SK-N-SH (cell line): Measurements from ENCODE around the gene FRAS1. TPM values are rescaled to one million over a fixed set of nuclear protein-coding genes. Genes with fewer than 3 reads are reported as not detected.

Source experiments
- CTCF ChIA-PET: fragments of 300-600, 350-600 bp; formaldehyde crosslinking; extraction: SDS; loops from one replicate; lab custom pipeline; 2021; lab: Yijun Ruan, JAX
- POLR2A ChIA-PET: fragments of 350-600 bp; sonication (Branson Sonifier 250); formaldehyde crosslinking; extraction: SDS; loops from one replicate; lab custom pipeline; 2020; ENCODE audit warnings: antibody characterized with exemption, inconsistent platforms; lab: Yijun Ruan, JAX
- DNase-seq: peaks from one replicate; pipeline ENCODE4 v3.0.0; 2012
- H2AFZ ChIP-seq: fragments of 200-600 bp; sonication (generic); 2 replicates; pipeline ENCODE4 v1.8.1; 2016; ENCODE audit warnings: antibody characterized with exemption, mild to moderate bottlenecking, low read depth
- H3F3A ChIP-seq: fragments of 200-600 bp; sonication (generic); replicated peaks from 2 replicates; pipeline ENCODE3; 2016; ENCODE audit warnings: antibody characterized with exemption, mild to moderate bottlenecking; ENCODE audit not compliant: insufficient read depth
- H3K27ac ChIP-seq, 2 experiments: fragments of 200-500 bp in 1 of 2; fragments of 200-600 bp in 1 of 2; sonication (Bioruptor generic) in 1 of 2; sonication (generic), shearing (Covaris generic) in 1 of 2; 2 replicates each; pipeline versions ENCODE4 v1.5.1 to v1.6.1; 2014 to 2016; ENCODE audit warnings: low read depth in 2 of 2, inconsistent platforms in 1 of 2, low read length in 1 of 2, mild to moderate bottlenecking in 1 of 2, mixed read lengths in 1 of 2
- H3K27me3 ChIP-seq: fragments of 200-600 bp; sonication (generic), shearing (Covaris generic); 2 replicates; pipeline ENCODE4 v1.6.1; 2016; ENCODE audit warnings: mixed run types; ENCODE audit not compliant: insufficient read depth
- H3K36me3 ChIP-seq, 2 experiments: fragments of 200-500 bp in 1 of 2; fragments of 200-600 bp in 1 of 2; sonication (Bioruptor generic) in 1 of 2; sonication (generic) in 1 of 2; replicated peaks in 1 of 2; 2 replicates each; pipeline versions ENCODE3 to v1.5.1; 2014 to 2016; ENCODE audit warnings: low read length in 1 of 2, mild to moderate bottlenecking in 1 of 2; ENCODE audit not compliant: insufficient read depth in 2 of 2, control insufficient read depth in 1 of 2
- H3K4me1 ChIP-seq, 2 experiments: fragments of 200-500 bp in 1 of 2; fragments of 200-600 bp in 1 of 2; sonication (Bioruptor generic) in 1 of 2; sonication (generic), shearing (Covaris generic) in 1 of 2; 2 replicates each; pipeline versions ENCODE4 v1.5.1 to v1.6.1; 2014 to 2016; ENCODE audit warnings: low read depth in 1 of 2, low read length in 1 of 2, mixed run types in 1 of 2; ENCODE audit not compliant: insufficient read depth in 2 of 2, control insufficient read depth in 1 of 2
- H3K4me2 ChIP-seq: fragments of 200-600 bp; sonication (generic), shearing (Covaris generic); 2 replicates; pipeline ENCODE4 v1.6.1; 2017; ENCODE audit warnings: mixed run types
- H3K4me3 ChIP-seq, 2 experiments: fragments of 200-500 bp in 1 of 2; fragments of 200-600 bp in 1 of 2; sonication (Bioruptor generic) in 1 of 2; sonication (generic), shearing (Covaris generic) in 1 of 2; 2 replicates each; pipeline versions ENCODE4 v1.5.1 to v1.8.1; 2014 to 2016; ENCODE audit warnings: low read depth in 2 of 2, inconsistent platforms in 1 of 2, low read length in 1 of 2, mild to moderate bottlenecking in 1 of 2, mixed read lengths in 1 of 2, moderate library complexity in 1 of 2
- H3K79me2 ChIP-seq: fragments of 200-600 bp; sonication (generic); 2 replicates; pipeline ENCODE4 v1.8.1; 2017; ENCODE audit warnings: mild to moderate bottlenecking; ENCODE audit not compliant: insufficient read depth
- H3K9ac ChIP-seq: fragments of 200-600 bp; sonication (generic); 2 replicates; pipeline ENCODE4 v1.6.1; 2017; ENCODE audit warnings: mixed run types
- H3K9me2 ChIP-seq: fragments of 200-600 bp; sonication (generic); 2 replicates; pipeline ENCODE4 v1.6.1; 2017; ENCODE audit warnings: mixed run types
- H3K9me3 ChIP-seq: fragments of 200-600 bp; sonication (generic); 2 replicates; pipeline ENCODE4 v1.6.1; 2017; ENCODE audit warnings: mixed run types, mild to moderate bottlenecking, moderate library complexity
- H4K20me1 ChIP-seq: fragments of 200-600 bp; sonication (generic); 2 replicates; pipeline ENCODE4 v1.6.1; 2017; ENCODE audit warnings: mild to moderate bottlenecking, mixed run types; ENCODE audit not compliant: insufficient read depth
- EP300 ChIP-seq, 2 experiments: IDR thresholded peaks; 2 replicates each; pipeline versions ENCODE4 v1.4.0 to v1.6.1; 2012; ENCODE audit warnings: borderline replicate concordance in 1 of 2, low read depth in 1 of 2, low read length in 1 of 2
- EZH2phosphoT487 ChIP-seq: fragments of 200-600 bp; sonication (generic); IDR thresholded peaks from 2 replicates; pipeline ENCODE4 v1.6.1; 2017; ENCODE audit warnings: low read depth, mixed run types, mild to moderate bottlenecking, antibody characterized with exemption, moderate library complexity, borderline replicate concordance
- FOSL2 ChIP-seq: IDR thresholded peaks from 2 replicates; pipeline ENCODE4 v1.4.0; 2012; ENCODE audit warnings: low read depth, mild to moderate bottlenecking, moderate library complexity, borderline replicate concordance
- GABPA ChIP-seq: IDR thresholded peaks from 2 replicates; pipeline ENCODE4 v1.4.0; 2012; ENCODE audit warnings: low read depth, mild to moderate bottlenecking
- NFIC ChIP-seq: IDR thresholded peaks from 2 replicates; pipeline ENCODE4 v1.4.0; 2012; ENCODE audit warnings: borderline replicate concordance
- POLR2AphosphoS5 ChIP-seq: IDR thresholded peaks from 2 replicates; pipeline ENCODE4 v1.6.1; 2012; ENCODE audit warnings: low read depth, low read length
- RAD21 ChIP-seq: IDR thresholded peaks from 2 replicates; pipeline ENCODE4 v1.6.1; 2012; ENCODE audit warnings: mild to moderate bottlenecking, low read length
- RXRA ChIP-seq: IDR thresholded peaks from 2 replicates; pipeline ENCODE4 v1.4.0; 2012; ENCODE audit warnings: low read depth, mild to moderate bottlenecking, borderline replicate concordance
- SIN3A ChIP-seq: IDR thresholded peaks from 2 replicates; pipeline ENCODE4 v1.6.1; 2012; ENCODE audit warnings: low read depth, mild to moderate bottlenecking, low read length, moderate library complexity, borderline replicate concordance
- SMC3 ChIP-seq: IDR thresholded peaks from 2 replicates; pipeline ENCODE4 v1.6.1; 2012; ENCODE audit warnings: low read depth, low read length, improper control_type of control experiment
- TCF12 ChIP-seq: IDR thresholded peaks from 2 replicates; pipeline ENCODE4 v1.4.0; 2012
- TEAD4 ChIP-seq: IDR thresholded peaks from 2 replicates; pipeline ENCODE4 v1.4.0; 2012; ENCODE audit warnings: mild to moderate bottlenecking, borderline replicate concordance; ENCODE audit not compliant: insufficient read depth
- YY1 ChIP-seq: IDR thresholded peaks from 2 replicates; pipeline ENCODE4 v1.4.0; 2012; ENCODE audit warnings: low read depth, mild to moderate bottlenecking
- WGBS: methylation state at CpG from one replicate; pipeline ENCODE4 v1.1.6; 2017; ENCODE audit warnings: low lambda C conversion rate; 5-methylcytosine and 5-hydroxymethylcytosine counted together
- polyA plus RNA-seq, 3 experiments: library from polyadenylated mRNA; depleted of rRNA; stranded (reverse); fragments of >200 nt; gene quantifications; 2 replicates each; pipeline ENCODE4 v1.2.3, GENCODE V29; 2012
- TF ChIP-seq, protein P1 (sequence below): IDR thresholded peaks from 2 replicates; pipeline ENCODE4 v1.4.0; 2012; ENCODE audit warnings: low read depth, borderline replicate concordance
- TF ChIP-seq, protein P2 (sequence below): IDR thresholded peaks from 2 replicates; pipeline ENCODE4 v1.4.0; 2012; ENCODE audit warnings: low read depth, borderline replicate concordance
- TF ChIP-seq, protein P3 (sequence below): fragments of 150-350 bp; IDR thresholded peaks from 2 replicates; pipeline ENCODE4 v1.6.1; 2017; ENCODE audit warnings: antibody characterized with exemption, low read length, low read depth, borderline replicate concordance
- TF ChIP-seq, protein P4 (sequence below): IDR thresholded peaks from 2 replicates; pipeline ENCODE4 v1.4.0; 2012; ENCODE audit warnings: low read depth
- TF ChIP-seq, protein P5 (sequence below): fragments of 200-600 bp; sonication (generic); IDR thresholded peaks from 2 replicates; pipeline ENCODE4 v1.6.1; 2017; ENCODE audit warnings: antibody characterized with exemption, mild to moderate bottlenecking, moderate library complexity
- TF ChIP-seq, protein P6 (sequence below): IDR thresholded peaks from 2 replicates; pipeline ENCODE4; 2012

Gene FRAS1
- polyA plus RNA-seq, 1 of the 3 experiments (the other 2 are of a cell fraction), result 8.3 TPM

DNA sequence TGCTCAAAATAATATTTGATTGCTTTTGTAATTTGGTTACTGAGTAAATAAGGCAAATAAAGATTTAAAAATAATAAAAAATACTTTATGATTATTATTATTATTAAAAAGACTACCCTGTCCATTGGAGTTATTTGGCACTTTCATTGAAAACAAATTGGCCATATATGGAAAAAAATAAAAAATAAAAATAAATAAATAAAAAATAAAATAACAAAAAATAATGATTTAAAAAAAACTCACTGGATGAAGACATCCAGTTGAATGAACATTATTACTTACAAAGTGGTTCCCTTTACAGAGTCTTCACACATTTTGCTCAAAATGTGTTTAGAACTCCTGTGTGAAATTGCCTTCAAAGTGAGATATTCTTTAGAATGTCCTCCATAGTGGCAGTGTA is 353.1 kb downstream of the FRAS1 start (continued):
- TF ChIP-seq, protein P1, sequence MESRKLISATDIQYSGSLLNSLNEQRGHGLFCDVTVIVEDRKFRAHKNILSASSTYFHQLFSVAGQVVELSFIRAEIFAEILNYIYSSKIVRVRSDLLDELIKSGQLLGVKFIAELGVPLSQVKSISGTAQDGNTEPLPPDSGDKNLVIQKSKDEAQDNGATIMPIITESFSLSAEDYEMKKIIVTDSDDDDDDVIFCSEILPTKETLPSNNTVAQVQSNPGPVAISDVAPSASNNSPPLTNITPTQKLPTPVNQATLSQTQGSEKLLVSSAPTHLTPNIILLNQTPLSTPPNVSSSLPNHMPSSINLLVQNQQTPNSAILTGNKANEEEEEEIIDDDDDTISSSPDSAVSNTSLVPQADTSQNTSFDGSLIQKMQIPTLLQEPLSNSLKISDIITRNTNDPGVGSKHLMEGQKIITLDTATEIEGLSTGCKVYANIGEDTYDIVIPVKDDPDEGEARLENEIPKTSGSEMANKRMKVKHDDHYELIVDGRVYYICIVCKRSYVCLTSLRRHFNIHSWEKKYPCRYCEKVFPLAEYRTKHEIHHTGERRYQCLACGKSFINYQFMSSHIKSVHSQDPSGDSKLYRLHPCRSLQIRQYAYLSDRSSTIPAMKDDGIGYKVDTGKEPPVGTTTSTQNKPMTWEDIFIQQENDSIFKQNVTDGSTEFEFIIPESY, result no peak

DNA sequence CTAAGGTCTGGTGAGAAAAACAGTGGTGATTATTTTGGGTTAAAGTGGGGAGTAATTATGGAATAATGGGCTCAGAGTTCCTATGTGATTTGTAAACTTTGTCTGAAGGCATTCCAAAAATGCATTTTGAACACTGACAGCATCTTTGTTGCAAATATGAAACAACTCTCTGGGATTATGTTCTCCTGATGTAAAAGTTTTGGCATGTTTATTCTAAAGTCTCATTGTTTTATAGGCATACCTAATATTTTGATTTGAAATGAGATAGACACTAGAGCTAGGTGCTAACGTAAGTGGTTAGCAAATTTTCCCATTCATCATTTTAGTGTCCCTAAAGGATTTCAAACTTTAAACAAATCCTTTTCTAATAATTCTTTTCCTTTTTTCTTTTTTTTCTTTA is 353.6 kb downstream of the FRAS1 start:
- ChIA-PET POLR2A (no interaction called here), CTCF (no interaction called here)
- TF ChIP-seq EP300 (IDR thresholded peaks at IDR 0.05; ENCODE audit: borderline replicate concordance in 1 of 2, low read depth in 1 of 2, low read length in 1 of 2) (0 out of 4 replicates have a peak, but pooled peaks of 1 of the 2 experiments have one; percentile 6), TCF12 (peak; percentile 6; the same call in 1 of the 2 replicates), GABPA (no peak)
- no peak overlapping the region for H3K4me3 ChIP-seq
- H3K9me3 ChIP-seq, result no peaks in the 10 kb centered on the region
- H3K4me1 ChIP-seq, result peaks cover 0 to 2% of the 10 kb centered on the region in 2 experiments; a peak in 2 of 4 replicates
- no peak overlapping the region for H3K9ac ChIP-seq
- no peak overlapping the region for H3K4me2 ChIP-seq
- H3K36me3 ChIP-seq, result peaks cover 18 to 23% of the 10 kb centered on the region in 2 experiments
- no peak overlapping the region for H2AFZ ChIP-seq
- DNase-seq, result no peak
- no peaks in the 10 kb centered on the region for H3K27me3 ChIP-seq
- no peak overlapping the region for H3K27ac ChIP-seq
- H3K79me2 ChIP-seq, result no peaks in the 10 kb centered on the region
- no peaks in the 10 kb centered on the region for H4K20me1 ChIP-seq
- no peaks in the 10 kb centered on the region for H3K9me2 ChIP-seq
- 93% methylated on average over 1 of the region's 1 CpG for WGBS
- H3F3A ChIP-seq, result no peaks in the 10 kb centered on the region

DNA sequence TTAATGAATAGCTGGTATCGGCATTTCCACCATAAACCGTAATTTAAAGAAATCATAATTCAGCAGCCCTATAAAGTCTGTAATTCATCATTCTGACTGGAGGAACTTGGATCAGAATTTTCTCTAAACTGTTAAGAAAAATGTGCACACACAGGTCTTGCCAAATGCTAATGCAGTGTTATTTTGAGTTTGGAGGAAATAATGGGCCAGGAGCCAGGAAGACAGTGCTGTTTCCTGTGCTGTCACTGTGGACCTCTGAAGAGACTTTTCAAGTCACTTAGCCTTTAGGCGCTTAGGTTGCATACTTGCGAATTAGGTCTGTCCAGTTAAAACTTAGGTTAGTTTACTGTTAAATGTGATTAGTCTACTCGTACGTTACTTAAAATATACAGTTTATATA is 357.0 kb downstream of the FRAS1 start:
- 93% methylated on average over 6 of the region's 6 CpGs for WGBS
- H3K4me1 ChIP-seq, result peaks cover 0 to 2% of the 10 kb centered on the region in 2 experiments; a peak in 2 of 4 replicates
- no peak overlapping the region for H3K9ac ChIP-seq
- H3K4me2 ChIP-seq, result no peak overlapping the region
- no peaks in the 10 kb centered on the region for H3K9me3 ChIP-seq
- H3K4me3 ChIP-seq, result no peak overlapping the region
- no peaks in the 10 kb centered on the region for H3K27me3 ChIP-seq
- H4K20me1 ChIP-seq, result no peaks in the 10 kb centered on the region
- no peaks in the 10 kb centered on the region for H3K9me2 ChIP-seq
- POLR2A ChIA-PET, result no interaction called here
- H3F3A ChIP-seq, result no peaks in the 10 kb centered on the region
- H2AFZ ChIP-seq, result no peak overlapping the region
- H3K36me3 ChIP-seq, result peaks cover 16 to 33% of the 10 kb centered on the region in 2 experiments
- CTCF ChIA-PET, result interaction anchor here (0.7 kb wide), 1 partner anchor 15 kb away, joined by 4 read pairs; no protein-coding TSS in a partner anchor
- DNase-seq, result no peak
- H3K27ac ChIP-seq, result no peak overlapping the region; a peak in 1 of 4 replicates
- TF ChIP-seq, protein P2, sequence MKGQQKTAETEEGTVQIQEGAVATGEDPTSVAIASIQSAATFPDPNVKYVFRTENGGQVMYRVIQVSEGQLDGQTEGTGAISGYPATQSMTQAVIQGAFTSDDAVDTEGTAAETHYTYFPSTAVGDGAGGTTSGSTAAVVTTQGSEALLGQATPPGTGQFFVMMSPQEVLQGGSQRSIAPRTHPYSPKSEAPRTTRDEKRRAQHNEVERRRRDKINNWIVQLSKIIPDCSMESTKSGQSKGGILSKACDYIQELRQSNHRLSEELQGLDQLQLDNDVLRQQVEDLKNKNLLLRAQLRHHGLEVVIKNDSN, result no peak
- TF ChIP-seq RAD21, result no peak
- TF ChIP-seq SIN3A, result no peak
- TF ChIP-seq, protein P3, sequence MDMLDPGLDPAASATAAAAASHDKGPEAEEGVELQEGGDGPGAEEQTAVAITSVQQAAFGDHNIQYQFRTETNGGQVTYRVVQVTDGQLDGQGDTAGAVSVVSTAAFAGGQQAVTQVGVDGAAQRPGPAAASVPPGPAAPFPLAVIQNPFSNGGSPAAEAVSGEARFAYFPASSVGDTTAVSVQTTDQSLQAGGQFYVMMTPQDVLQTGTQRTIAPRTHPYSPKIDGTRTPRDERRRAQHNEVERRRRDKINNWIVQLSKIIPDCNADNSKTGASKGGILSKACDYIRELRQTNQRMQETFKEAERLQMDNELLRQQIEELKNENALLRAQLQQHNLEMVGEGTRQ, result no peak
- no peak for TF ChIP-seq TEAD4
- TF ChIP-seq YY1, result no peak
- no peak for TF ChIP-seq NFIC
- TF ChIP-seq EZH2phosphoT487, result no peak
- TF ChIP-seq, protein P4, sequence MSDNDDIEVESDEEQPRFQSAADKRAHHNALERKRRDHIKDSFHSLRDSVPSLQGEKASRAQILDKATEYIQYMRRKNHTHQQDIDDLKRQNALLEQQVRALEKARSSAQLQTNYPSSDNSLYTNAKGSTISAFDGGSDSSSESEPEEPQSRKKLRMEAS, result no peak
- no peak for TF ChIP-seq POLR2AphosphoS5
- TF ChIP-seq GABPA, result no peak
- no peak for TF ChIP-seq SMC3
- TF ChIP-seq, protein P5, sequence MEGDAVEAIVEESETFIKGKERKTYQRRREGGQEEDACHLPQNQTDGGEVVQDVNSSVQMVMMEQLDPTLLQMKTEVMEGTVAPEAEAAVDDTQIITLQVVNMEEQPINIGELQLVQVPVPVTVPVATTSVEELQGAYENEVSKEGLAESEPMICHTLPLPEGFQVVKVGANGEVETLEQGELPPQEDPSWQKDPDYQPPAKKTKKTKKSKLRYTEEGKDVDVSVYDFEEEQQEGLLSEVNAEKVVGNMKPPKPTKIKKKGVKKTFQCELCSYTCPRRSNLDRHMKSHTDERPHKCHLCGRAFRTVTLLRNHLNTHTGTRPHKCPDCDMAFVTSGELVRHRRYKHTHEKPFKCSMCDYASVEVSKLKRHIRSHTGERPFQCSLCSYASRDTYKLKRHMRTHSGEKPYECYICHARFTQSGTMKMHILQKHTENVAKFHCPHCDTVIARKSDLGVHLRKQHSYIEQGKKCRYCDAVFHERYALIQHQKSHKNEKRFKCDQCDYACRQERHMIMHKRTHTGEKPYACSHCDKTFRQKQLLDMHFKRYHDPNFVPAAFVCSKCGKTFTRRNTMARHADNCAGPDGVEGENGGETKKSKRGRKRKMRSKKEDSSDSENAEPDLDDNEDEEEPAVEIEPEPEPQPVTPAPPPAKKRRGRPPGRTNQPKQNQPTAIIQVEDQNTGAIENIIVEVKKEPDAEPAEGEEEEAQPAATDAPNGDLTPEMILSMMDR, result no peak
- TF ChIP-seq RXRA, result no peak
- no peak for TF ChIP-seq FOSL2
- TF ChIP-seq, protein P6, sequence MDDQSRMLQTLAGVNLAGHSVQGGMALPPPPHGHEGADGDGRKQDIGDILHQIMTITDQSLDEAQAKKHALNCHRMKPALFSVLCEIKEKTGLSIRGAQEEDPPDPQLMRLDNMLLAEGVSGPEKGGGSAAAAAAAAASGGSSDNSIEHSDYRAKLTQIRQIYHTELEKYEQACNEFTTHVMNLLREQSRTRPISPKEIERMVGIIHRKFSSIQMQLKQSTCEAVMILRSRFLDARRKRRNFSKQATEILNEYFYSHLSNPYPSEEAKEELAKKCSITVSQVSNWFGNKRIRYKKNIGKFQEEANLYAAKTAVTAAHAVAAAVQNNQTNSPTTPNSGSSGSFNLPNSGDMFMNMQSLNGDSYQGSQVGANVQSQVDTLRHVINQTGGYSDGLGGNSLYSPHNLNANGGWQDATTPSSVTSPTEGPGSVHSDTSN, result no peak; the same call in 1 of the 2 replicates
- TF ChIP-seq, all 33 proteins: peak for 0
- no peaks in the 10 kb centered on the region for H3K79me2 ChIP-seq
